Measurements from ENCODE around the gene THAP4.

The THAP4 gene

GRCh38 chr2:241542278-241542605 is 94.7 kb downstream of the THAP4 start:
- no peak for DNase-seq

DNA sequence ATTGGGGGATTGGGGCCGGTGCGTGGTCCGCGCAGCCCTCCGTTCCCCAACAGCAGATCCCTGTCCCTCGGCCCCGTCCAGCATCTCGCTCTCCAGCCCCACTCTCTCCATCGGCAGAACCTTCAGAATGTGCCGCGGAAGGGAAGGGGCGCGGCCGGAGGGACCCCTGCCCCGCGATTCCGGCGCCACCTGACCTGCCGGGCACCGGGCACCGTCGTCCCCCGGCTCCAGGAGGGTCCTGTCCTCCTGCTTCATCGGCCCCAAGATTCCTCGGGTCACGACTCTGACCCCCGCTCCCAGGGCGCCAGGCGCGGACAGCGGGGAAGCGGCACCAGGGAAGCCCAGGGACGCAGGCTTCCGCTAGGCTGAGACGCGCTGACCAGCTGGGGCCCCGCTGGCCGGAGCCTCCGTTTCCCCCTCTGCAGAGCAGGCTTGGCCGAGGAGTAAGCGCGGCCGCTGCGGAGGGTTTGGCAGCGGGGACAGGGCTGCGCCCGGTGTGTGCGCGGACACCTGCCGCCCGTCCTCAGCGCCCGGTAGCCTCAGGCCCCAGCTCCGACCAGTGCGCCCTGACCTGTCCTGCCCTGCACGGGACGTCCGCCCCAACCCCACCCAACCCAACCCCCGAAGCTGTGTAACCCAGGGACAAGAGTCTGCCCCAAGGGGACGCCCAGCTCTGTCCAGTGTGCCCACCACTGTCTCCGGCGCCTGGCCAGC is 95.2 kb downstream of the THAP4 start:
- DNase-seq = no peak

DNA sequence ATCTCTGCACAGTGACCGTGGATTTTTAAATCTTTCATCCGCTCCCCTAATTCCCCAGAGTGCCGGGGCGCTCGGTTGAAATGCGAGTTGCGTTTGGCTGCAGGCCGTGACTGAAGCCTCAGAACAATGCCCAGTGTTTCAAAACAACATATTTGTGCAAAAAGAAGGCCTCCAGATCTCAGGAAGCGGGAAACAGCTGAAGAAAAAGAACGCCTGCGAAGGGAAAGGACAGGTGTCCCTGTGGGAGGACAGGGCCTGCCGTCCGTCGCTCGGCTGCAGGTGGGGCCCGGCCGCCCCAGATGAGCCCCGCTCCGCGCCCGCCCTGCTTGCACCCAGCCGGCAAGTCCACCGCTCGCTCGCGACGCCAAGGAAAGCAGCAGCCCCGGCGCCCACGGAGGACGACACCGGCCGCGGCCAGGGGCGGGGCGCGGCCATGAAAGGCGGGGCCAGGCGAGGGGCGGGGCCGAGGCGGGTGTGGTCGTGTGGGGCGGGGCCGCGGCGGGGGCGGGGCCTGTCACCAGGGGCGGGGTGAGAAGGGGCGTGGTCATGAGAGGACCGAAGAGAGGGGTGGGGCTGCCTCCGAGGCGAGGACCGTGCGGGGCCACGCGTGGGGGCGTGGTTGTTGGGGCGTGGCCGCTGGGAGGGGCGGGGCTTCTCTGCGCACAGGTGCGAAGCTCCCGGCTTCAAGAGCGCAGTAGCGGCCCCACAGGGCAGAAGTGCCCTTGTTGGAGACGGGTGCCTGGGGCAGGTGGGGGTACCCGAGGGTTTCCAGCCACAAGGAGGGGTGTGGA is 96.0 kb downstream of the THAP4 start:
- DNase-seq = peak; percentile 53 to 62

DNA sequence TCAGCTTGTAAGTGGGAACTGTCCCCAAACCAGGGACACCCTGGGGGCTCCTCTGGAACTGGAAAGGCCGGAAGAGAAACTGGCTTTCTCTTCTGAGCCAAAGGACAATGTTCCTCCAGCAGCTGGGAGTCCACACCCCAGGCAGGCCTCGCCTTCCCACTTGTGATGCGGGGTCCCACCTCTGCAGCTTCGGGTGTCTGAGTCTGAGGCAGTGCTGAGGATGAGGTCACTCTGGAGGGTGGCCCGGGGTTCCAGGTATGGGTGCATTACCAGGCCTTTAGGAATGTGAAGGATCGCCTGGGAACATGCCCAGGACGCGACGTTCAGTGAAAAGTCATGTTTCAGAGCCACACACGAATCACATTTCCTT is 96.6 kb downstream of the THAP4 start:
- no peak for DNase-seq

DNA sequence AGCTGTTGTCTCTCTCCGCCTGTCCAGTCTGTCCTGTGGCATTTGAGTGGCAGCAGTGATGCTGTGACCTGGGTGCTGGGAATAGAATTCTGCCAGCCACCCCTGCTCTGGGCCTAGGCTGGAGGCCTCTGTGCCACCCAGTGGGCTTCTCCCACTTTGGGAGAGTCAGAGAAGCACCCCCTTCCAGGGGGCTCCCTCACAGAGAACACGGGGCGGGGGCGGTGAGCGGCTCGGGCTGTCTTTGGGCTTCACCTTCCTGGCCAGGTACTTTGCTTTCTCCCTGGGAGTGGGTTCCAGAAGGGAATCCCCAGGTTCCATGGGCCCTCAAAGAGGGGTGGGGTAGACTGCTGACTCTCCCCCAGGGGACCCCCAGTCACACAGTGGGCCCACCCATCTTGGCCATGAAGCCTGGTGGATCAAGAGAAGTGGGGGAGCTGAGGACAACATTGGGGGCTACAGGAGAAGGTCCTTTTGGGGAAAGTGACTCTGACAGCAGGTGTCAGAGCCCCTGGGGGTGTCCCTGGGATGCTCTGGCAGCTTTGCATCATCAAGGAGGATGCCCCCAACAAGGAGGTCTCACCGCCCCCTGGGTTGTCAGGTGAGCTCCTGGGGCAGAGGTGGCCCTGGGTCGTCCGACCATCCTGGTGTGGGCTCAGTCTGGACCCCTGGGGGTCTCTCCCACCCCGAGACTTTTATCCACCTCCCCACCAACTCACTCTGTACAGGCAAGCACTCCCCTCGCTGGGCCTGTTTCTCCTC is 97.2 kb downstream of the THAP4 start:
- DNase-seq = no peak

DNA sequence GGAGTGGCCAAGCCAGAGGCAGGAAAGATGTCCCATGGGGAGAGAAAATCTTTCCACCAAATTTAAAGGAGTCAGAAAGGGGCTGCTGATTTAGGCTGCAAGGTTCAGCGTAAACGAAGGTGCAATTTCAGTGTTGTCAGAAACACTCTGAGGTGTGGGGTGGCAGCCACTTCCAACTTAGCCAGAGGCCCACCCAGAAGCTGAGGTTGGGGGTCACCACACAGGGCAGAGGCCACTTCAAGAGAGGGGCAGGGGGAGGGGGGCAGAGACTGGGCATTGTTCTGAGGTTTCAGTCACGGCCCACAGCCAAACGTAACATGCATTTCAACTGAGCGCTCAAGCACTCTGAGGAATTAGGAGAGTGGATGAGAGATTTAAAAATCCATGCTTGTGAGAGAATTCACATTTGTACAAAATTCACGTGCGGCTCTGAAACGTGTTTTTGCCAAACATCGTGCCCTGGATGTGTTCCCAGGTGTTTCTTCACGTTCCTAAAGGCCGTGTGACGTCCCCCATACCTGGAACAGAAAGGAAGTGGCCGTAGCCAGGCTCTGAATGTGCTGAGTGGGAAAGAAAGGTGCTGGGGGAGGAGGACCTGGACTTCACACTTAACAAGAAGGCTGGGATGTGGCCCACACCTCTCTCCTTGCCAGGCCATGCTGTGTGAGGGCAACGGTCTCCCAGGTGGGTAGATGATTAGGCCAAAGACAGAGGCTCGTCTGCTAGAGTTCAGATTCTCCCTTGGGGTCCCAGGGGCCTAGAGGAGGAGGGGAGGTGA is 97.9 kb downstream of the THAP4 start:
- no peak for DNase-seq

DNA sequence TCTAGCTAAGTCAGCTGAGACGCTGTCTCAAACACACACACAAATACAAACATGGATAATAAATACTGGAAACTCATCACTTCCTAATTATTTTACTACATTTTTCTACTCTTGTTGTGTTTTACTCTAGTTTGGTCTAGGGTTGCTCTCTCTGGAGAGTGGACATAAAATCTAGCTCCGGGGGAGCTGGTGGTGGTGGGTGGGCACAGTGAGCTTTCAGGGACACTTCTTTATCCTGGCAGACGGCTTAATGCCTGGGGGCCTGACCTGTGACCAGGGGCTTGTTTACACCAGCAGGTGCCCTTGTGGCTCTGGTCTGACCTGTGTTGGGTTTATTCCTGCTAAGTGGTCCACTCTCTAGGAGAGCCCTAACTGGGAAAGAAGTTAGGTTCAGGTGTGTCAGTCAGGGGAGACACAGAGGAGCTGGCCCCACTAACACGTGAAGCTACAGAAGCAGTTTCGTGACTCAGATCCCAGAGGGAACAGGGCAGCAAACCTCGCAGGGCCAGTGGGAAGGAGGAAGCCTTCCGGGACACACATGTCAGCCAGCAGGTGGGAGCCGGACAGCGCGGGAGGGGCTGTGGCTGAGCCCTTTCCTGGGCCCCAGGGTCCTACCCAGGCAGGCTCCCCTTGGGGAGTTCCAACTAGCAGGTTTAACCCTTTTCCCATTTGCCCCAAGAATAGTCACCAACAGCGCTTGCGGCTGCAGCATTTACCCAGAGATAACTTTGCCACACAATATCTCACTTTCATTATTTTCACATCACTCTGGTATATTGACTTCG is 100.9 kb downstream of the THAP4 start:
- no peak for DNase-seq

DNA sequence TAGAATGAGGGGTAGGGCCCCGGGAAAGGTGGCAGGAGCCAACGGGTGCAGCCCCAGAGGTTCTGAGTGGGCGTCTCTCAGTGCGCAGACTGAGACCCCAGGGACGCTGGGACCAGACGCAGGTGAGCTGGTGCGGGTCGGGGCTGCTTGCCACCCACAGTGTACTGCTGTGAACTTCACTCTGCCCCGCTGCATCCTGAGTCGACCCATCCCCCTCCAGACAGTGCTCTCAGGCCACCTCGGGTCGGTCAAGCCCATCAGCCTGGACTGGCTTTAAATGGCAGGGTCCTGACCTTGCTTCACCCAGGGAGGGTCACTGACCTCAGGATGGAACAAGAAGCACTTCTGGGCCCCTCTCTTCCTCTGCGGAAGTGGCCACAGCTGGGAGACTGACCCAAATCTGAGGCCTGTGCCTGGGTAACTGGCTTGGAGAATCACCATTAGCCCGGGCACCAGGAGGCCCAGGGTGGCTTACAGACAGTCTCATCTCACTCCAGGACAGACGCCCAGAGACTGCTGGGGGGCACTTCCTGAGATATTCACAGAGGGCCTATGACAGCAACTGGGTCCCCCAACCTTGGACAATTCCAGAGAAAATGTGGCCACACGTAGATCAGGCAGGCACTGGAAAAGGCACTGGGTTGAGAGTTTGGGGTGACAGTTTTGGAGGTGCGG is 102.1 kb downstream of the THAP4 start:
- no peak for DNase-seq
